Measurements from ENCODE around the gene ZFAND3. TPM values are rescaled to one million over a fixed set of nuclear protein-coding genes. Genes with fewer than 3 reads are reported as not detected.

The ZFAND3 gene
- polyA plus RNA-seq, 1 donor from 2014 or later = 19.7 TPM

- Histone ChIP-seq H3K9ac (ENCODE audit: low read length) (no peak overlapping the region), H3K9me2 (ENCODE audit: insufficient read depth, low read length) (no peaks in the 10 kb centered on the region), H3K4me2 (ENCODE audit: low read length) (no peak overlapping the region), H3K27ac (ENCODE audit: low read length) (no peak overlapping the region), H3K27me3 (ENCODE audit: insufficient read depth, low read depth, low read length) (no peaks in the 10 kb centered on the region), H3K4me3 (ENCODE audit: low read length) (no peak overlapping the region), H3K36me3 (ENCODE audit: insufficient read depth, low read length) (no peaks in the 10 kb centered on the region), H3F3A (ENCODE audit: insufficient read depth, low read length, poor library complexity, severe bottlenecking) (no peaks in the 10 kb centered on the region), H3K79me2 (replicated peaks; ENCODE audit: insufficient read depth, low read length) (no peaks in the 10 kb centered on the region), H3K9me3 (ENCODE audit: low read length) (no peaks in the 10 kb centered on the region), H4K20me1 (ENCODE audit: insufficient read depth) (no peaks in the 10 kb centered on the region), H2AFZ (ENCODE audit: low read depth, low read length) (no peak overlapping the region)
- TF ChIP-seq POLR2AphosphoS5 (IDR thresholded peaks at IDR 0.05) = no peak
- TF ChIP-seq TAF1 (IDR thresholded peaks at IDR 0.05; ENCODE audit: low read depth) = no peak
- TF ChIP-seq EP300 (conservative IDR thresholded peaks at IDR 0.05; ENCODE audit: poor library complexity, severe bottlenecking) = no peak
- TF ChIP-seq SMC3 (conservative IDR thresholded peaks at IDR 0.05; ENCODE audit: poor library complexity) = no peak
- TF ChIP-seq RAD21 (conservative IDR thresholded peaks at IDR 0.05) = no peak
- TF ChIP-seq MXI1 (conservative IDR thresholded peaks at IDR 0.05; ENCODE audit: poor library complexity, severe bottlenecking) = no peak
- TF ChIP-seq REST (IDR thresholded peaks at IDR 0.05; ENCODE audit: borderline replicate concordance) = no peak
- no peak for TF ChIP-seq EZH2 (IDR thresholded peaks at IDR 0.05; ENCODE audit: borderline replicate concordance, insufficient read depth, low read length, poor library complexity, severe bottlenecking)
- TF ChIP-seq CTCF (IDR thresholded peaks at IDR 0.05; ENCODE audit: poor library complexity, severe bottlenecking) = no peak
These were observed 353.3 kb downstream of the ZFAND3 start for GRCh38 chr6:38172739-38173410.

GRCh38 chr6:38173909-38174308 is 354.4 kb downstream of the ZFAND3 start:
- Histone ChIP-seq H3K4me2 (ENCODE audit: low read length) (no peak overlapping the region), H2AFZ (ENCODE audit: low read depth, low read length) (no peak overlapping the region), H3K9me3 (ENCODE audit: low read length) (no peaks in the 10 kb centered on the region), H3K27me3 (ENCODE audit: insufficient read depth, low read depth, low read length) (no peaks in the 10 kb centered on the region), H3F3A (ENCODE audit: insufficient read depth, low read length, poor library complexity, severe bottlenecking) (no peaks in the 10 kb centered on the region), H4K20me1 (ENCODE audit: insufficient read depth) (no peaks in the 10 kb centered on the region), H3K9ac (ENCODE audit: low read length) (no peak overlapping the region), H3K79me2 (replicated peaks; ENCODE audit: insufficient read depth, low read length) (no peaks in the 10 kb centered on the region), H3K27ac (ENCODE audit: low read length) (no peak overlapping the region), H3K36me3 (ENCODE audit: insufficient read depth, low read length) (no peaks in the 10 kb centered on the region), H3K9me2 (ENCODE audit: insufficient read depth, low read length) (no peaks in the 10 kb centered on the region), H3K4me3 (ENCODE audit: low read length) (no peak overlapping the region)
- TF ChIP-seq REST (IDR thresholded peaks at IDR 0.05; ENCODE audit: borderline replicate concordance) (no peak), POLR2AphosphoS5 (IDR thresholded peaks at IDR 0.05) (no peak), RAD21 (conservative IDR thresholded peaks at IDR 0.05) (no peak), CTCF (IDR thresholded peaks at IDR 0.05; ENCODE audit: poor library complexity, severe bottlenecking) (no peak), EZH2 (IDR thresholded peaks at IDR 0.05; ENCODE audit: borderline replicate concordance, insufficient read depth, low read length, poor library complexity, severe bottlenecking) (no peak), TAF1 (IDR thresholded peaks at IDR 0.05; ENCODE audit: low read depth) (no peak), MXI1 (conservative IDR thresholded peaks at IDR 0.05; ENCODE audit: poor library complexity, severe bottlenecking) (no peak), SMC3 (conservative IDR thresholded peaks at IDR 0.05; ENCODE audit: poor library complexity) (no peak), EP300 (conservative IDR thresholded peaks at IDR 0.05; ENCODE audit: poor library complexity, severe bottlenecking) (no peak)

All from neural cell (in vitro differentiated cells).